IMR-90 (cell line): ENCODE measurements around the gene TEKT5. TPM values are rescaled to one million over a fixed set of nuclear protein-coding genes. Genes with fewer than 3 reads are reported as not detected.

Source experiments
- ATAC-seq: fragments of 200-7000 bp; cut with Tn5 transposase; 2 replicates; pipeline ENCODE4 v1.9.1; 2020; ENCODE audit warnings: low read depth, mild to moderate bottlenecking, moderate library complexity
- BruUV-seq: library from RNA; stranded (reverse); fragments of 400-500 nt; replicated peaks from 2 replicates; lab custom pipeline; 2021; lab: Mats Ljungman, UMichigan
- CTCF ChIA-PET: fragments of 300-600 bp; formaldehyde crosslinking; extraction: SDS; loops from one replicate; lab custom pipeline; 2021; ENCODE audit warnings: antibody characterized with exemption; lab: Yijun Ruan, JAX
- POLR2A ChIA-PET: fragments of 300-600 bp; sonication (Branson Sonifier 250); formaldehyde crosslinking; loops from one replicate; lab custom pipeline; 2022; ENCODE audit warnings: antibody characterized with exemption; ENCODE audit not compliant: unreplicated experiment; lab: Charles Lee
- DNase-seq: peaks from one replicate; pipeline ENCODE4 v3.0.0; 2013
- H2AFZ ChIP-seq: replicated peaks from 2 replicates; pipeline ENCODE3; 2013; ENCODE audit warnings: low read length, mild to moderate bottlenecking; ENCODE audit not compliant: poor library complexity
- H2AK5ac ChIP-seq: 2 replicates; pipeline ENCODE4 v1.6.1; 2013; ENCODE audit warnings: low read depth, low read length, inconsistent platforms
- H2AK9ac ChIP-seq: replicated peaks from 2 replicates; pipeline ENCODE3; 2013; ENCODE audit warnings: mild to moderate bottlenecking, low read depth, low read length, moderate library complexity; ENCODE audit not compliant: poor library complexity
- H2BK120ac ChIP-seq: 2 replicates; pipeline ENCODE4 v1.6.1; 2013; ENCODE audit warnings: low read depth, low read length, inconsistent platforms
- H2BK15ac ChIP-seq: 3 replicates; pipeline ENCODE4 v1.6.1; 2013; ENCODE audit warnings: low read depth, low read length, inconsistent platforms
- H2BK20ac ChIP-seq: 2 replicates; pipeline ENCODE4 v1.6.1; 2013; ENCODE audit warnings: low read depth, mild to moderate bottlenecking, inconsistent platforms, low read length, moderate library complexity
- H2BK5ac ChIP-seq: 2 replicates; pipeline ENCODE4 v1.6.1; 2013; ENCODE audit warnings: mild to moderate bottlenecking, low read depth, low read length, inconsistent platforms; ENCODE audit not compliant: poor library complexity, severe bottlenecking
- H3K14ac ChIP-seq: replicated peaks from 2 replicates; pipeline ENCODE4 v1.6.1; 2013; ENCODE audit warnings: low read depth, low read length, inconsistent platforms
- H3K18ac ChIP-seq: 2 replicates; pipeline ENCODE4 v1.6.1; 2013; ENCODE audit warnings: low read depth, low read length, control low read depth
- H3K23ac ChIP-seq: 2 replicates; pipeline ENCODE4 v1.6.1; 2013; ENCODE audit warnings: low read depth, low read length, inconsistent platforms
- H3K27ac ChIP-seq: 2 replicates; pipeline ENCODE4 v1.5.1; 2013; ENCODE audit warnings: mild to moderate bottlenecking, control low read depth, low read length; ENCODE audit not compliant: insufficient read depth
- H3K27me3 ChIP-seq: 2 replicates; pipeline ENCODE4 v1.6.1; 2013; ENCODE audit warnings: low read length; ENCODE audit not compliant: control insufficient read depth, insufficient read depth
- H3K36me3 ChIP-seq: 2 replicates; pipeline ENCODE4 v1.6.1; 2013; ENCODE audit warnings: low read length, mixed read lengths; ENCODE audit not compliant: control insufficient read depth, insufficient read depth
- H3K4ac ChIP-seq: 2 replicates; pipeline ENCODE4 v1.6.1; 2013; ENCODE audit warnings: low read depth, low read length, inconsistent platforms
- H3K4me1 ChIP-seq: 2 replicates; pipeline ENCODE4 v1.6.1; 2013; ENCODE audit warnings: low read length, mixed read lengths; ENCODE audit not compliant: control insufficient read depth, insufficient read depth
- H3K4me2 ChIP-seq: 2 replicates; pipeline ENCODE4 v1.6.1; 2013; ENCODE audit warnings: low read depth, mild to moderate bottlenecking, control low read depth, low read length, moderate library complexity
- H3K4me3 ChIP-seq: 2 replicates; pipeline ENCODE4 v1.5.1; 2013; ENCODE audit warnings: low read depth, mild to moderate bottlenecking, control low read depth, low read length, moderate library complexity; ENCODE audit not compliant: insufficient read depth
- H3K56ac ChIP-seq: 2 replicates; pipeline ENCODE4 v1.6.1; 2013; ENCODE audit warnings: low read length, inconsistent platforms; ENCODE audit not compliant: insufficient read depth; ENCODE audit errors: extremely low read depth
- H3K79me1 ChIP-seq, 2 experiments: 2 replicates each; pipeline ENCODE4 v1.6.1; 2013; ENCODE audit warnings: low read length in 2 of 2, inconsistent platforms in 1 of 2, low read depth in 1 of 2
- H3K9ac ChIP-seq: 2 replicates; pipeline ENCODE4 v1.6.1; 2013; ENCODE audit warnings: low read depth, low read length, control low read depth
- H3K9me1 ChIP-seq: 2 replicates; pipeline ENCODE4 v1.6.1; 2013; ENCODE audit warnings: low read length, inconsistent platforms; ENCODE audit not compliant: insufficient read depth
- H3K9me3 ChIP-seq: 2 replicates; pipeline ENCODE4 v1.6.1; 2013; ENCODE audit warnings: low read length; ENCODE audit not compliant: control insufficient read depth, insufficient read depth
- H4K20me1 ChIP-seq: 2 replicates; pipeline ENCODE4 v1.6.1; 2013; ENCODE audit warnings: low read length, inconsistent platforms; ENCODE audit not compliant: insufficient read depth
- H4K5ac ChIP-seq: 2 replicates; pipeline ENCODE4 v1.6.1; 2013; ENCODE audit warnings: mild to moderate bottlenecking, low read depth, low read length, control low read depth
- H4K8ac ChIP-seq, 2 experiments: 2 replicates each; pipeline ENCODE4 v1.6.1; 2013; ENCODE audit warnings: low read depth in 2 of 2, low read length in 2 of 2, control low read depth in 1 of 2, inconsistent platforms in 1 of 2
- H4K91ac ChIP-seq: 2 replicates; pipeline ENCODE4 v1.6.1; 2013; ENCODE audit warnings: low read depth, low read length, inconsistent platforms; ENCODE audit not compliant: insufficient read depth
- BHLHE40 ChIP-seq: fragments of 150-350 bp; IDR thresholded peaks from 2 replicates; pipeline ENCODE4 v1.6.1; 2016; ENCODE audit warnings: mild to moderate bottlenecking, low read depth, low read length
- CHD1 ChIP-seq: IDR thresholded peaks from 2 replicates; pipeline ENCODE4 v1.6.1; 2012; ENCODE audit warnings: low read depth, low read length, improper control_type of control experiment
- NFE2L2 ChIP-seq: fragments of 150-350 bp; IDR thresholded peaks from 2 replicates; pipeline ENCODE4 v1.6.1; 2016; ENCODE audit warnings: low read depth, mild to moderate bottlenecking, low read length
- POLR2A ChIP-seq: IDR thresholded peaks from 2 replicates; pipeline ENCODE4 v1.6.1; 2012; ENCODE audit warnings: mild to moderate bottlenecking, low read depth, low read length
- RAD21 ChIP-seq: IDR thresholded peaks from 2 replicates; pipeline ENCODE4 v1.6.1; 2012; ENCODE audit warnings: low read length, improper control_type of control experiment
- RCOR1 ChIP-seq: IDR thresholded peaks from 2 replicates; pipeline ENCODE4 v1.6.1; 2012; ENCODE audit warnings: mild to moderate bottlenecking, low read length, improper control_type of control experiment; ENCODE audit not compliant: insufficient replicate concordance
- RFX5 ChIP-seq: IDR thresholded peaks from 2 replicates; pipeline ENCODE4 v1.8.0; 2012; ENCODE audit warnings: low read depth, mild to moderate bottlenecking, low read length, moderate library complexity
- SMC3 ChIP-seq: fragments of 150-350 bp; IDR thresholded peaks from 2 replicates; pipeline ENCODE4 v1.6.1; 2016; ENCODE audit warnings: low read depth, mild to moderate bottlenecking, antibody characterized with exemption, low read length, moderate library complexity
- whole genome bisulfite sequencing, 2 experiments: methylation state at CpG; one replicate each; pipeline versions ENCODE4 v1.1.5 to v1.1.7; 2013; ENCODE audit warnings: missing lambda C conversion rate in 2 of 2; ENCODE audit not compliant: insufficient read length in 1 of 2; ENCODE audit errors: extremely low coverage in 2 of 2; 5-methylcytosine and 5-hydroxymethylcytosine counted together
- dilution Hi-C: fragments of 300-500 bp; cut with HindIII; formaldehyde crosslinking; loops from one replicate; pipeline ENCODE4 v1.14.3; 2018; ENCODE audit warnings: low sequenced_read_pairs; ENCODE audit not compliant: unreplicated experiment
- in situ Hi-C: fragments of 300-500 bp; cut with MboI; formaldehyde crosslinking; loops from 3 replicates; pipeline ENCODE4 v1.14.3; 2019; ENCODE audit warnings: low sequenced_read_pairs, inconsistent platforms, mixed read lengths
- intact Hi-C: fragments of 100-400 bp; cut with micrococcal nuclease; formaldehyde crosslinking; loops from 2 replicates; pipeline ENCODE4 v1.10.0; 2022
- polyA plus RNA-seq, 3 experiments: library from polyadenylated mRNA; depleted of rRNA; stranded (reverse); fragments of >200 nt; gene quantifications; 2 replicates each; pipeline ENCODE4 v1.2.3, GENCODE V29; 2012; ENCODE audit warnings: low replicate concordance in 1 of 3
- total RNA-seq: library from RNA; depleted of rRNA; stranded (reverse); fragments of >200 nt; gene quantifications from 2 replicates; pipeline ENCODE4 v1.2.3, GENCODE V29; 2012

The TEKT5 gene
- total and polyA plus RNA-seq, 2 of the 4 experiments (the other 2 are of a cell fraction), result 0.17 TPM; not detected in 1

- in situ Hi-C loops (no loop called here), dilution Hi-C loops (no loop called here), intact Hi-C loops (no loop called here)
- ChIA-PET CTCF (no interaction called here), POLR2A (no interaction called here)
- H3K56ac ChIP-seq, result no peak overlapping the region
- H2BK120ac ChIP-seq, result no peak overlapping the region
- H2AK9ac ChIP-seq, result no peak overlapping the region
- no peak overlapping the region for H4K8ac ChIP-seq
- no peaks in the 10 kb centered on the region for H3K4me1 ChIP-seq
- no peaks in the 10 kb centered on the region for H3K9me3 ChIP-seq
- H2BK5ac ChIP-seq, result no peak overlapping the region
- no peak overlapping the region for H4K91ac ChIP-seq
- H2BK15ac ChIP-seq, result no peak overlapping the region
- H4K20me1 ChIP-seq, result no peaks in the 10 kb centered on the region
- no peak overlapping the region for H2AK5ac ChIP-seq
- no peaks in the 10 kb centered on the region for H3K9me1 ChIP-seq
- no peak overlapping the region for H3K18ac ChIP-seq
- no peak overlapping the region for H3K4me3 ChIP-seq
- H2BK20ac ChIP-seq, result no peak overlapping the region
- no peaks in the 10 kb centered on the region for H3K36me3 ChIP-seq
- no peak overlapping the region for H2AFZ ChIP-seq
- BruUV-seq, result no TSS peak
- no peak overlapping the region for H3K23ac ChIP-seq
- H3K27me3 ChIP-seq, result no peaks in the 10 kb centered on the region
- no peak for DNase-seq
- ATAC-seq, result no peak
- H3K27ac ChIP-seq, result no peak overlapping the region
- H3K9ac ChIP-seq, result no peak overlapping the region
- TF ChIP-seq NFE2L2, result no peak
- no peak for TF ChIP-seq RAD21
- no peak for TF ChIP-seq SMC3
- TF ChIP-seq RCOR1, result no peak
- TF ChIP-seq POLR2A, result no peak
- TF ChIP-seq RFX5, result no peak
- no peak for TF ChIP-seq BHLHE40
- no peak for TF ChIP-seq CHD1
- no peak overlapping the region for H4K5ac ChIP-seq
- WGBS, 2 experiments, result 97% methylated on average over 6 of the region's 21 CpGs; no CpG with 5 or more reads in 1 of the 2 experiments
- H3K4me2 ChIP-seq, result no peak overlapping the region
- no peak overlapping the region for H3K4ac ChIP-seq
- H3K14ac ChIP-seq, result no peak overlapping the region
- H3K79me1 ChIP-seq, result no peaks in the 10 kb centered on the region
These were observed 424 bp downstream of the TEKT5 start for GRCh38 chr16:10694306-10694705.
